D341Med (cell line): ENCODE data around the gene KCNK1.
"Not testable (repeated sequence)": the region's sequence is repeated elsewhere in the genome, so short reads cannot be mapped to it uniquely, and the experiment has no call there.

Source experiments
- DNase-seq: peaks from one replicate; pipeline ENCODE4 v3.0.0; 2012; ENCODE audit warnings: low spot score

KCNK1 gene

DNA sequence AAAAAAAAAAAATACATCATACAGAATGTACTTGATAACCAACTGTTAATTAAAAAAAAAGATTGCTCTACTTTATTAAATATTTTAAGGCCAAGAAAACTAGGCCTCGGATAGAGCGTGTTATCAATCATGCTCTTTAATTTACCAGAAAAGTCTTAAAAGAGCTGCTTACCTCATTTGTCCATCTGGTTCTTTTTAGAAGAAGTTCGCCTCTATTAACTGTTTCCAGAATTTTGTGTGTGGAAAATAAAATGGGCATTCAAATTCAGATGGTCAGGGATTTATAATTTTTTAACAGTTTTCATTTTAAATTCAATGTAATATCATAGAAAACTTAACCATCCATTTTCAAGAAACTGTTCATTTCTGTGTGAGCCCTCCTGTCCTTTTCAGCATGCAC, 53.8 kb downstream of the KCNK1 start:
- DNase-seq: no peak

DNA sequence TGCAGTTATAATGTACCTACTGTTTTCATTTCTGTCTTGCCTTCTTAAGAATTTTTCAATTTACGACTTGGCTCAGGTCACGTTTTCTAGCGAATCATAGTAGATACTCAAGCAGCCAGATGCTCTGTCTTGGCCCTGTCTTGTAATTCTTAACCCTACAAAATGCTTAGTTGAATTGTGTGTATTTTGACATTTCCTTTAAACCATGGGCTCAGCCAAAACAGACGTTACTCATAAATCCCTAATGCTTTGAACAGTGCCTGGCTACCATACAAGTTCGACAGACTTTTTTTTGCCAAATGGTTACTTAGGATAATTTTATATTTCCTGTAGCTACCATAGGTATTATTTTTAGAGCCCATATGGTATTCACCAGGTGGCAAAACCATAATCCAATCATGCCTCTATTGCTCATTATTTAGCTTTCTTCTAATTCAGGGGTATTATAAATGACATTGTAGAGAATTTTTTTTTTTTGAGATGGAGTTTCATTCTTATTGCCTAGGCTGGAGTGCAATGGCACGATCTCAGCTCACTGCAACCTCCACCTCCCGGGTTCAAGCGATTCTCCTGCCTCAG, 54.3 kb downstream of the KCNK1 start:
- DNase-seq: no peak

DNA sequence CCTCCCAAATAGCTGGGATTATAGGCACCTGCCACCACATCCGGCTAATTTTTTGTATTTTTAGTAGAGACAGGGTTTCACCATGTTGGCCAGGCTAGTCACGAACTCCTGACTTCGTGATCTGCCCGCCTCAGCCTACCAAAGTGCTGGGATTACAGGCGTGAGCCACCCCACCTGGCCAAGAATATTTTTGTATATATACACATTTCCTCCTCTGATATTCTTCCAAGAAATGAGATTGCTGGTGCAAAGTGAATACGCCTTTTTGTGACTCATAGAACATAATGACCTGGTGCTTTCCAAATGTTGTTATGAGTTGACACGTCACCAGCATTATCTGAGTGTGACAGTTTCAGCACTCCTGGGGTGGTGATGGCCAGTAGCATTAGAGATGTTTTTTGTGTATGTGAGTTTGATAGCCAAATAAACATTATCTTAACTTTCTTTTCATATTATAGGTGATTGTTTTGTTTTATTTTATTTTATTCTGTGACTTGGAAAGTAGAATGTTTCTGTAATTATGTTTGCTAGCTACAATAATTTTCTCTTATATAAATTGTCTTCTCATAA, 54.9 kb downstream of the KCNK1 start:
- no peak for DNase-seq

DNA sequence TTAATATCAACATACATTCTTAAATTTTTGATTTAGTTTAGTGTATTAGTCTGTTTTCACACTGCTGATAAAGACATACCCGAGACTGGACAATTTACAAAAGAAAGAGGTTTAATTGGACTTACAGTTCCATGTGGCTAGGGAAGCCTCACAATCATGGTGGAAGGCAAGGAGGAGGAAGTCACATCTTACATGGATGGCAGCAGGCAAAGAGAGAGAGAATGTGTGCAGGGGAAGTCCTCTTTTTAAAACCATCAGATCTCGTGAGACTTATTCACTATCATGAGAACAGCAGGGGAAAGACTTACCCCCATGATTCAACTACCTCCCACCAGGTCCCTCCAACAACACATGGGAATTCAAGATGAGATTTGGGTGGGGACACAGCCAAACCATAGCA, 56.5 kb downstream of the KCNK1 start:
- not testable (repeated sequence) for DNase-seq

DNA sequence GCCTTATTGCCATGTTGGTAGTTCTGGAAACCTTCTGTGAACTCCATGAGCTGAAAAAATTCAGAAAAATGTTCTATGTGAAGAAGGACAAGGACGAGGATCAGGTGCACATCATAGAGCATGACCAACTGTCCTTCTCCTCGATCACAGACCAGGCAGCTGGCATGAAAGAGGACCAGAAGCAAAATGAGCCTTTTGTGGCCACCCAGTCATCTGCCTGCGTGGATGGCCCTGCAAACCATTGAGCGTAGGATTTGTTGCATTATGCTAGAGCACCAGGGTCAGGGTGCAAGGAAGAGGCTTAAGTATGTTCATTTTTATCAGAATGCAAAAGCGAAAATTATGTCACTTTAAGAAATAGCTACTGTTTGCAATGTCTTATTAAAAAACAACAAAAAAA, 57.4 kb downstream of the KCNK1 start:
- DNase-seq: no peak

DNA sequence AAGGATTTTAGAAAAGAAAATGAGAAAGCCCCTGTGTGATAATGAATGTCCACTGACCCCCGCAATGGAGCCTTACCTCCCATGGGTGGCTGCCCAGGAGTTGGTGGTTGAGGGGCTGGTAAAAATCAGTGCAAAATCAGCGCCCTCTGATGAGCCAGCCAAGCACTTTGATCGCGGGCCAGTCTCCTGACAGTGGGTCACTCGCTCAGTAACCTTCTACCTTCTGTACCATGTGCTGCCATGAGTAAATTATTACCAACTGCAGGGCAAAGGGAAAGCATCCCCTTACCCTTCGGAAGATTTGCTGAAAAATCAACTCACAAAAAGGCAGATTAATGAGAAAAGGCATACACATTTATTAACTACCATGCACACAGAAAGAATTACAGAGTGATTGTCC, 58.8 kb downstream of the KCNK1 start:
- no peak for DNase-seq

DNA sequence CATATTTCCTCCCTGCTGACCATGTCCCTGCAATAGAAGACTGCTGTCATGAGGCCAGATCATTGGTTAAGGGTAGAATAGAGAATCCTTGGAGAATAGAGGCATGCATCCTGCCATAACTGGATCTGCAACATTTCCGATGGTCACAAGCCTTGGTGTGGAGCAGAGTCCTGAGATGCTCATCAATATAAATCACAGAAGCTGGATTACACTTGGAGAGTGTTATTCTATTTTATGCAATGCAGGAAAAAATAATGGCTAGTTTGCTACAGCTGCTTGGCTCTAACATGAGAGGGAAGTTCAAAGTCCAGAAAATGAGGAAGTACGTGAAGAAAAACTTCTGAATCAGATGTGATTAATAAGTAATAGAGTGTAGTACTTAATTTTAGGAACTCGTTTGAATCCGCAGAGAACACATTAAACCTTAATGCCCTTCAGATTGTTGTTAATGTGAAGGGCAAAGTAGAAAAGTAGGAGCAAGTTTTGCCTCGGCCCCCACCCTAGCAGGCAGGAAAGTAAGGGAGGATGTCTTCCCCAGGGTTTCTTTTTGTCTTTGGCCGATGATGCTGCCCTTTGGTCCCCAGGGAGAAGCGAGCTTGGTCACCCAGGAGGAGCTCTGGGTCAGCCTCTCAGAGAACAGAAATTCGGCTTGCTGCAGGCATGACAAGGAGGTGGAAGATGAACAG, 59.5 kb downstream of the KCNK1 start:
- DNase-seq: no peak

DNA sequence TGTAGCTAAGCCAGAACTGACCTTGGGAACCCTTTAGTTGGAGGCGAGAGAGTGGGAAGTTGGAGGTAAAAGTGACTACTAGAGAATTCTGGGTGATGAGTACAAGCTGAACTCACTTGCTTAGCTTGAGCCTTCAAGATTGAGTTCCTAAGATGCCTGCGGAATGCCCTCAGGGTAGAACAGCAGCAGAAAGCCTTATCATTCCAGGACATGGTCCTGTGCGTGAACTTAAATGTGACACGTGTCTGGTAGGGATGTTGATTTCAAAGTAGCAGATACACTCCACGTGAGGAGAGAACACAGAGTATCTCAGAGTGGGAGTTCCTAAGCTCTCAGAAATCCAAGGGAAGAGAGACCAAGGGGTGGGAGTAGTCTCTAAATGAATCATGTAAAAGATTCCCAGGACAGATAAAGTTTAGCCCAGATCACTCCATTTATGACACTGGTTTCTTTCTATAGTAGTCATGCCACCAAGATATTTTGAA, 60.1 kb downstream of the KCNK1 start:
- no peak for DNase-seq

DNA sequence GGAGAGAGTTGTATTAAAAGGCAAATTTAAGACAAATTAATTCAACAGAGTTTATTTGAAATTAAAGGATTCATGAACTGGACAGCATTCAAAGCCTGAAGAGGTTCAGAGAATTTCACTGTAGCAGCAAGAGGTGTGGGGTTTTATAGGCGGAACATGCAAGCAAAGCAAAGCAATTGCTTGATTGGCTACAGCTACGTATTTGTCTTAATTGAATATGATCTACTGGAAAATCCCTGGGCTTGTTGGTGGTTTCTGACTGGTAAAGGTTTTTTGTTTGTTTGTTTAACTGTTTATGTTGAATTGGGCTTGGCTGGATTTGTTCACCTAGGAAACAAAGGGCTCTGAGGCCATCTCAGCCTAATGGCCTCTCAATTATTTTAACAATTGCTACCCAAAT, 61.5 kb downstream of the KCNK1 start:
- no peak for DNase-seq

DNA sequence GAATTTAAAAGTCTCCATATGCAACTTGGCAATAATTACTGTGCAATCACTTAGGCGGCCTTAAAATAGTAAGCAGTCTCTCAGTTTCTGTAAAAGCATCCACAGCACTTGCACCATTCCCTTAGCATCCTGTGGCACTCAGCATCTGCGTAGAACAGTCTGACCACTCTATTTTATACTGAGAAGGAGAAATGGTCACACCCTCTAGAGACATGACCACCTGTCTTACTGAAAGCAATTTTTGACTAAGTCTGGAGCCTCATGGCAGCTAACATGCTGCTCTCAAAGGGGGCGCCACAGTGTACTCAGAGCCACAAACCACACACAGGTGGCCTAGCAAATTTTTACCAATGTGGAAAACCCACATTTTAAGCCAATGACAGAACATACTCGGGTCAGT, 62.0 kb downstream of the KCNK1 start:
- DNase-seq: no peak

DNA sequence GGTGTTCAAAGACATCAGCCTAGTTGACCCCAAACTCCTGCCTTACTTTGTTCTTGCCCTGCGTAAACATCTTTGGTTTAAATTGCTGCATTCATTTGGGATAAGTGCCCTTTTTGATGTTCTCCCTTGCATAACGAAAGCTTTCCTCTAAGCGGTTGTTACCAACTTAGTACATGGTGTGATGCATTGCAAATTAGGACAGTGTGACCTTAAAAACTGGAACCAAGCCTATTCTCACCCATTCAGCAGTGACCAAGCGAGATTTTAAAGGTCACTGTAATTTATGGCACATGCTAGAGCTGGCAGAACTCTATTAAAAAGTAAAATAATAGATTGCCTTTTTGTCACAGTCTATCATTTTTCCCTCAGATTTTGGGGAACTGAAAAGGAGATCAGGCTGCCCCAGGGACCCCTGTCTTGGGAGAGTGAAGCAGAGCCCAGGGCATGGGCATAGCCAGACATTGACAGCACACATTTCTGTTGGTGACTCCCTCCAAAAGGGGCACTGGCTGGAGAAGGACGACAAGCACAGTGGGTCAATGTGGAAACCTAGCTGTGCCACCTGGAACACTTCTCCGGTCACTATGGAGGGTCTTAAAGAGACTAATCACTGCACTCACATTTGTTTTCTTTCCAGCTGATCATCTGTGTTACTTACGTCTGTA, 63.9 kb downstream of the KCNK1 start:
- DNase-seq: no peak

DNA sequence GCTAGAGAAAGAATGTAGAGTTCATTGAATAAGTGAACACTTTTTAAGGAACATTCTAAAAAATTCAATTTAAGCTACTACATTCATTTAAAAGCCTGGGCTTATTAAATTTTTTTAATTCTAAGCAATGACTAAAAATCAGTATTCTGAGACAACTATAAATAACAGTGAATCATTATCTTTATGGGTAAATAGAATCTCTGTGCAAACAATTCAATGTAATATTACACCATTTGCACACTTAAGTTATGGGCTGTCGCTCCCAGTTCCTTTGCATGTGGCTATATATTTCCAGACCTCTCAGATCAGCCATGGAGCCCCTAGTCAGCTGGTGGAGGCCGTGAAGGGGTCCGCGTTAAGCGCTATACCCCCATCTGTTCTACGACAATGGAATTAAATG, 65.1 kb downstream of the KCNK1 start:
- DNase-seq: no peak

DNA sequence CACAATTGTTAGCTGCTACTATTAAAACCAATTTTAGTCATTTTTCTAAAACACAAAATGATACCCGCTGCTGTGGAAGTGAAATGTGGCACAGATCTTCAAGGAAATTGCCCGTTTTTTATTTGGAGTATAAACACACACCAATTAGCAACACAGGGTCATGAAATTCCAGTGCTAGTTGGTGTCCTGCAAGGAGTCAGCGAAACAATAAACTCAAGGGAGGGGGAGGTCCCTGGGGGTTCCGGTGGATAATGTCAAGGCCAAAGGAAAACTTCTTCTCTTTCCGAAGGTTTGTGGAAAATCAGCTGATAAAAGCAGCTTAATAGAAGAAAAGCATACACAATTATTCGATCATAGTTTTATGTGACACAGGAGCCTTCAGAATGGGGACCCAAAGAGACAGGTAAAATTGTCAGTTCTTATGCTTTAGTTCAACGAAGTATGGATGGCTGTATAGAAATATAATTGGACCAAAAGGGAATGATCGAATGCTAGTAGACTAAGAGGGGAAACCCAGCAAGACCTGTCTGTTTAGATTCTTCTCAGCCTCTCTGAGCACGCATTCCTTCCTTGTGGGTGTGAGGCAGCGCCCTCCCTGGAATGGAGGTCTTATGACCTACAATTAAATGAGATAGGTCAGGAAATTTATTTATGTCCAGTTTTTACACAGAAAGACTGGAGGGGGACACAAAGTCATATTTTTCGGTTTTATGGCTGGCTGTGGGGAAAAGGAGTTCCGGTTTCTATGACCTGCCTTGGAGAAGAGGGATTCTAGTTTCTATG, 65.9 kb downstream of the KCNK1 start:
- no peak for DNase-seq

DNA sequence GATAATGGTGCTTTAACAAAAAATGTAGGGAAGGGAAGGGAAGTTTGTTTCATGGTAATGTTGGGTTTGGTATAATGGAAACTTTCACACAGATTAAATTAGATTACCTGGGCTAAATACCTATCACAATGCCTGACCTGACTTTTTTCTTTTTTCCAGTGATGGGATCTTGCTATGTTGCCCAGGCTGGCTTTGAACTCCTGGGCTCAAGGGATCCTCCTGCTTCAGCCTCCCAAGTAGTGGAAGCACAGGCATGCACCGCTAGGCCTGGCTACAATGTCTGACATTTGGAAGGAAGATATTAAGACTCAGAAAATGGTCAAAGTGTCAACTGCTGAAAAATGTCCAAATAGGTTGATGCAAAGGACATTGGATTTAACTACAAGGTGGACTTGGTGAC, 67.4 kb downstream of the KCNK1 start:
- DNase-seq: no peak

DNA sequence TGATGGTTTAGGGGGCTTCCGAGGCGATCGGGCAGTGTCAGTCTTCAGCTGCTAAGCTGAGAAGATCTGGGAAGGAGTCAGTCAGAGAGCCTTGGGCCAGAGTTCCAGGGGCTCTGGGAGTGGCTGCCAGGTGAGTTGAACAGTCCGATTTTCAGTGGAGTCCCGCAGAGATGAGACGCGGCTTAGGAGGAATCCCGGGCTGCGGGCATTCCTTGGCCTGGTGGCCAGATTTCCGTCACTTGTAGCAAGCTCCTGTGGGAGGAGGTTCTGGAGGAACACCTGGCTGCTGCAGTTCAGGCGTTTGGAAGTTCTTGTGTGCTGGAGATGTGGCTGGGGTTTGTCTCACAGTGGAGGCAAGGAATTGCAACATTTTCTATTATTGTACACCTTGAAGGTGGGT, 72.7 kb downstream of the KCNK1 start:
- not testable (repeated sequence) for DNase-seq

DNA sequence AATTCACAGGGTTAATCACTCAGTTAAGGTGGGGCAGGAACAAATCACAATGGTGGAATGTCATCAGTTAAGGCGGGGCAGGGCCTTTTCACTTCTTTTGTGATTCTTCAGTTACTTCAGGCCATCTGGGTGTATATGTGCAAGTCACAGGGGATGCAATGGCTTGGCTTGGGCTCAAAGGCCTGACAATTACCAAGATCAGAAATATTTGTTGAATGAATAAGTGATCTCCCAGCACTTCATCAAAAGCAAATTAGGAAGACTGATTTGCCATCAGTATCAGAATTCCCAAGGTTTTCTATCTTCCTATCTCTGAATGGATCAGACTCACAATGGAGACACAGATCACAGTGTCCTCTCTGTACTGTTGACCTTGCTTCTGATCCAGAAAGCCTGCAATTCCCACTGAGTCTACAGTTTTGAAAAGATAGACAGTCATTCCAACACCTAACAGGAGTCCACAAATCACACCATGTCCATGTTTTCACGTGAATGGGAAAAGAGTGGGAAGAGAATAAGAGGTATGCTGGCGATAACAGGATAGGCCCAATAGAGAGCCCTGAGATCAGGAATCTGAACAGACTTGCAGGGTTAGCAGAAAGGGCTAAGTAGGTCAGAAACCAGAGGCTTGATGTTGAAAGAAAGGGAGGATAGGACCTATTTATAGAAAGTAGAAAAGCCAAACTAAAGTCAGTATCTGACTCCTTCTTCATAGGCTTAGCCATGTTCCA, 75.3 kb downstream of the KCNK1 start:
- DNase-seq: no peak

DNA sequence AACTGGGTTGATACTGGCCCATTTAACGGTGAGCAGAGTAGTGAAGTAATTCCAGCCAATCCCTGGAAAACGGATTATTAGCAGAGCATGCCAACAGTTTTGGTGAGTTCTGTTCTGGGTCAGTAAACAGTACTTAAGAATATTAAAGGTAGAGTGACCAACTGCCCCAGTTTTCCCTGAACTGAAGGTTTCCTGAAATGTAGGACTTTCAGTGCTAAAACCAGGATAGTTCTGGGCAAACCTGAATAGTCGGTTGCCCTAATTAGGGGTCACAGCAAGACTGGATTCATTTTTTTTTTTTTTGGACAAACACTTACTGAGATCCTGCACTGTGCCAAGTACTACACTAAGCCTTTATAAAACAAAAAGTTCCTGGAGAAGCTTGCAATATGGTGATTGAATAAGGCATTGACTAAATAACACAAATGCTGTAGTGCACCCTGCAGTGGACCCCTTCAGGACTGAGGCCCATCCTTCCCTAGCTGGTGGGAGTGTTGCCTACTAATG, 75.9 kb downstream of the KCNK1 start:
- no peak for DNase-seq

DNA sequence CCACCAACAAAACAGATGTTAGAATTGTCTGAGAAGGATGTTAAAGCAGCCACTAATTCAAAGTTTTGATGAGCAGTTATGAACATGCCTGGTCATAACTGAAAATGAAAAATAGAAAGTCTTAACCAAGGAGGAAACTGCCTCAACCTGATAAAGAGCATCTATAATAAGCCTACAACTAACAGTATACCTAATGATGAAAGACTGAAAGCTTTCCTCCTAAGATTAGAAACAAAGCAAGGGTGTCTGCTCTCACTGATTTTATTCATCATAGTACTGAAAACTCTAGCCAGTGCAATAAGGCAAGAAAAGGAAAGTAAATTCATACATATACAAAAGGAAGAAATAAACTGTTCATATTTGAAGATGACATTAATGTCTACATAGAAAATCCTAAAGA, 82.0 kb downstream of the KCNK1 start:
- DNase-seq: no peak

DNA sequence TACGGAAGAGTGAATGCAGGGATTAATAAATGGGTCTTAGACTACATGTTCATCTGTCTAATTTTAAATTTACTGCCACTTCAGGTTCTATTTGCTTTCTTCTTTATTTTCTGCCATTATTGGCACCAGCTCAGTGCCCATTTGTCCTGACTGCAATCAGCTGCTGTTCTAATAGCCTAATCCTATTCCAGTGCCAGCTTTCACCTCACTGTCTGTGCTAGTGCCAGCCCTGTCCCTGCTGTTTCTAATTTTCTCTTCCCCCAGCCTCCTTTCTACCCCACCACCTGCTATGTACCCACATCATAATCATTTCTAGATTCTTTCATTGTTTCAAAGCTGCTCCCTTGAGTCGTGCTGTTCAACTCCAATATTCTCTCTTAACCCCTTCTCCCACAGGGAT, 86.4 kb downstream of the KCNK1 start:
- DNase-seq: no peak

DNA sequence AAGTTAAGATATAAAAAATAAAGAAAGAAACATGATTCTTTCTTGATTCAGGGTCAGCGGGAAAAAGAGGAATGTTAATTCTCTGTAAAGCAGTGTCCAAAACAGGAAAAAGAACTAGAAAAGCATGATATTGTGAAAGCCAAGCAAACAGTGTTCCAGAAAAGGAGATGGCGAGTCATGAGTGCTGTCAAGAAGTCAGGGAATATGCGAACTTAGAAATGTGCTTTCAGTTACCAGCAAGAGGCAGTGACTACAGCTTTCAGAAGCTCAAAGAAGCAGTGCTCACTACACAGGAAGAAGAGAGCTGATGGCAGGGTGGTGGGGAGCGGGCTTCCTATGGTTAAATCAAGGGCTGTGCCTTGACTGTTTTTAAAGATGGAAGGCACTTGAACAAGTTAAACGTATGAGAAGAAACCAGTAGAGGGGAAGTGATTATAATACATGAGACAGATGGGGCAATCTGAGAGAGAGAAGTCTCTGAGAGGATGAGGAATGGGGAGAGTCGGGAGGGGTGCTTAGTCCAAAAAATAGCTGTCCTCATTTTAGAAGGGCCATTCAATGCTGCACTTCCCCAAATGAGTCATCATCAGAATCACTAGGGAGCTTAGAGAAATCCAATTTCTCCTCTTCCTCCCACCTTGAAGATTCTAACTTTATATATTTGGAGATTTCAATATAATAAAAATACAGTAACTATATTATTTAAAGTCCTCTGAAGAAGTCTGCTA, 90.4 kb downstream of the KCNK1 start:
- no peak for DNase-seq
